AG08395 (cell line): ENCODE measurements around the gene GNG13.

ENCODE experiments used
- DNase-seq: peaks from one replicate; pipeline ENCODE4 v3.0.0; 2012; ENCODE audit warnings: mixed read lengths, low spot score

GNG13 gene

DNA sequence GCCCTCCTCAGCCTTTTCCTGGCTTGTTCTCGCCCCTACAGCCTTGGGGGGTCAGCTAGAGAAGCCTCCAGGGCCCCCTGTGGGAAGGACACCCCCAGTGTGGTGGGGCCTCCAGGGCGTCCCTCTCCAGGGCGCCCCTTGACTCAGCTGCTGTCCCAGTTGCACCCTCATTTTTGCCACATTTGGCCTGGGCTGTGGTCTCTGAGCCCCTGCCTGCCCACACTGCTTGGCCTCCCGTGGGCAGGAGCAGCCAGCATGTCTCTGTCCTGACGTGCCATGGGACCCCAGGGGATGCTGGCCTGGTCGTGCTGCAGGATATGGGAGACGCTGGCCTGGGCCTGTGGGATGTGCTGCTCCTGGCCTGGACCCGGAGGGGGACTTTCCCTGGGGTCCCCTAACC lies 7.1 kb downstream of the GNG13 start:
- DNase-seq = no peak

DNA sequence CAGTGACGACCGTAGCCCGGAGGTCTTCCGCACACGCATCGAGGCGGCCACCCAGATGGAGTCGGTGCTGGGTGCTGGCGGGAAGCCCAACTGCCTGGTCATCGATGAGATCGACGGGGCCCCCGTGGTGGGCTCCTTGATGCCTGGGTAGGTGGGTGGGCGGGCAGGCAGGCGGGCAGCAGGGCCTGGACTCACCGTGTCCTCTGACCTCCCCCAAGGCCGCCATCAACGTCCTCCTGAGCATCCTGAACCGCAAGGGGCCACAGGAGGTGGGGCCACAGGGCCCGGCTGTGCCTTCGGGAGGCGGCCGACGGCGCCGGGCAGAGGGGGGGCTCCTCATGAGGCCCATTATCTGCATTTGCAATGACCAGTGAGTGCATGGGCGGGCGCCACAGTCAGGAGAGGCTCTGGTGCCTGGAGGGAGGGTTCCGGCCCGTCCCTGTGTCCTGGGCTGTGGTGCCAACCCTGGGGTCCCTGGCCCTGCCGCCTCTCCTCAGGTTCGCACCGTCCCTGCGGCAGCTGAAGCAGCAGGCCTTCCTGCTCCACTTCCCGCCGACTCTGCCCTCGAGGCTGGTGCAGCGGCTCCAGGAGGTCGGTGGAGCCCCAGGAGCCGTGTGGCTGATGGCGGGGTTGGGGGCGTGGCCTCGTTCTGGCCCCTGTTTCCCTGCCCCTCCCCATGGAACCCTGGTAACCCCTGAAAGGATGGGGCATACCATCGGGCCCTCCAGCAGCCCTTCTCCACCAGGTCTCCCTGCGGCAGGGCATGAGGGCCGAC lies 8.1 kb downstream of the GNG13 start:
- DNase-seq = no peak

DNA sequence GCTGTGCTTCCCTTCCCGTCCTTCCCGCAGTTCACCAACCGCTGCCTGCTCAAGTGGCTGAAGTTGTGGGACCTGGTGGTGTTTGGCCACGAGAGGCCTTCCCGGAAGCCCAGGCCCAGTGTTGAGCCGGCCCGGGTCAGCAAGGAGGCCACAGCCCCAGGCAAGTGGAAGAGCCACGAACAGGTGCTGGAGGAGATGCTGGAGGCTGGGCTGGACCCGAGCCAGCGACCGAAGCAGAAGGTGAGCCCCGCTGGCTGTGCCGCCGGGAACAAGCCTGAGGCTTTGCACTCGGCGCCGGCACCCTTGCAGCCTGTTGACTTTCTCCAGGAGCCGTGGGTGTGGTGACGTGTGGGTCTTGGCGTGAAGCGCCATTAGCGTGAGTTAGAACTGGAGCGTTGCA lies 9.4 kb downstream of the GNG13 start:
- DNase-seq = no peak

DNA sequence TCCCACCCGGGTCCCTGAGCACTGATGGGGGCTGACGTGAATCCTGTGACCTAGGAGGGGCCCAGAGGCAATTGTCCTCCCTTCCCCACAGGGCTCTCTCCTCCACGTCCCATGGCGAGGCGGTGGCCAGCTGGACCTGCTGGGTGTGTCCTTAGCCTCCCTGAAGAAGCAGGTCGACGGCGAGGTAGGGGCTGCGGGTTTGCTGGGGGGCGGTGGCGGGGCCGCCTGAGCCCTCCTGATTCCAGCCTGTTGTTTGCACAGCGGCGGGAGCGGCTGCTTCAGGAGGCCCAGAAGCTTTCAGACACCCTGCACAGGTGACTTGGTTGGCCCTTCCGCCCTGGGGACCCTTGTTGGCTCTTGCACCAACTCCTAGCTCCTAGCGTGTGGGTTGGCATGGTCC lies 10.4 kb downstream of the GNG13 start:
- no peak for DNase-seq

DNA sequence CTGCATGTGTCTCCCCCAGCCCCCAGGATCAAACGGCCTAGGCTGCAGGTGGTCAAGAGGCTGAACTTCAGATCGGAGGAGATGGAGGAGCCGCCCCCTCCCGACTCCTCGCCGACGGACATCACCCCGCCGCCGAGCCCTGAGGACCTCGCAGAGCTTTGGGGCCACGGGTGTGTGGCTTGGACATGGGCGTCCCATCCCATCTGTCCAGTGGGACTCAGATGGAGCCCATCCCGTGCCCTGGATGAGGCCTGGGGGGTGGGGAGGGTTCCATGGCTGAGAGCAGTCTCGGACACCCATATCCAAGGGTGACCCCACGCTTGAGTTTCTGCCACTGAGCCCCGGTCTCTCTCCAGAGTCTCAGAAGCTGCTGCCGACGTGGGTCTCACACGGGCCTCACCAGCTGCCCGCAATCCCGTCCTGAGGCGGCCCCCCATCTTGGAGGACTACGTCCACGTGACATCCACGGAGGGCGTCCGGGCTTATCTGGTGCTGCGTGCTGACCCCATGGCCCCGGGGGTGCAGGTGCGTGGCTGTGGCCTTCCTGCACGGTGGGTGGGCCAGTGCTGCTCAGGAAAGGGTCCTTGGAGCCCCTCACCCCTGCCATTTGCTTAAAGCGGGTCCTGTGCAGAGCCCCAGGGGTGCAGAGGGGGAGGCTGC lies 11.2 kb downstream of the GNG13 start:
- DNase-seq = no peak

DNA sequence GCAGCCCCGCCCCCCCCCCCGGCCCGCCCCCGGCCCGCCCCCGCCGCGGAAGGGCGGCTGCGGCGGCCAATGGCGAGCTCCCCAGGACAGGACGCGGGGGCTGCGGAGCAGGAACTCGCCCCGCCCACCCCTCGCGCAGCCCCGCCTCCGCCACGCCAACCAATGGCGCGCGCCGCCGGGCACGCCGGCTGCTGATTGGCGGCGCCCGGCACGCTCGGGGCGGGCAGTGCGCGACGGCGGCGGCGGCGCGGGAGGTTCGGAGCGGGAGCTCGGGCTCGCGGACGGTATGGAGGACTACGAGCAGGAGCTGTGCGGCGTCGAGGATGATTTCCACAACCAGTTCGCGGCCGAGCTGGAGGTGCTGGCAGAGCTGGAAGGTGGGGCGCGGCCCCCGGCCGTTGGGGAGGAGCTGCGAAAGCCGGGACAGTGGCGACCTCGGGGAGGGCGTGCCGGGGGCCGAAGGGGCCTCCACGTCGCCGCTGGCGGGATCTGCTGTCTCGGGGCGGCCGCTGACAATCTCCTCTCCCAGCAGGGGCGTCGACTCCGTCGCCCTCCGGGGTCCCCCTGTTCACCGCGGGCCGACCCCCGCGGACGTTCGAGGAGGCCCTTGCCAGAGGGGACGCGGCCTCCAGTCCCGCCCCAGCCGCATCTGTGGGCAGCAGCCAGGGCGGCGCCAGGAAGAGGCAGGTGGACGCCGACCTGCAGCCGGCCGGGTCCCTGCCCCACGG lies 12.0 kb downstream of the GNG13 start, which contains the start of gene CHTF18:
Gene CHTF18 (plus strand): TSS at position 222 of the 728 bp plus-strand sequence. CDS start 65 bp downstream, at position 287.
- DNase-seq = peak; percentile 100

DNA sequence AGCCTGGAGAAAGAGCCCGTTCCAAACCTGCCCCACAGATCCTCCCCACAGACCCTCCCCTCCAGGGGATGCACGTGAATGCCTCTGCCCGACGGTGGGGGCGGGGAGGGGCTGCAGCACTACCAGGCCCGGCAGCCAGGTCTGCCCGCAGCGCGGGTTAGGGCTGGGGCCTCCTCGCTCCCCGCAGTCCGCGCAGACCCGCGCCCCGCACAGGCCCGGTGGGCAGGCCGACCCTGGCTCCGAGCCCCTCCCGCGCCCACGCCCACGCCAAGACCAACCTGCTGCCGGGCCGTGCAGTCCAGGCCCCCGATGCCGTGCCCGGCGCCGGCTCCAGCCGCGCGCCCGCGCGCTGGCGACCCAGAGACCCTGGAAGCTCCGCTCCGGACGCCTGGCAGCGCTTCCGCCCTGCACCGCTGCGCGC lies 12.5 kb downstream of the GNG13 start, which contains the start of gene RPUSD1:
Gene RPUSD1 (minus strand): TSS at position 404 of the 421 bp plus-strand sequence. CDS start 644 bp downstream, outside the sequence.
- no peak for DNase-seq

DNA sequence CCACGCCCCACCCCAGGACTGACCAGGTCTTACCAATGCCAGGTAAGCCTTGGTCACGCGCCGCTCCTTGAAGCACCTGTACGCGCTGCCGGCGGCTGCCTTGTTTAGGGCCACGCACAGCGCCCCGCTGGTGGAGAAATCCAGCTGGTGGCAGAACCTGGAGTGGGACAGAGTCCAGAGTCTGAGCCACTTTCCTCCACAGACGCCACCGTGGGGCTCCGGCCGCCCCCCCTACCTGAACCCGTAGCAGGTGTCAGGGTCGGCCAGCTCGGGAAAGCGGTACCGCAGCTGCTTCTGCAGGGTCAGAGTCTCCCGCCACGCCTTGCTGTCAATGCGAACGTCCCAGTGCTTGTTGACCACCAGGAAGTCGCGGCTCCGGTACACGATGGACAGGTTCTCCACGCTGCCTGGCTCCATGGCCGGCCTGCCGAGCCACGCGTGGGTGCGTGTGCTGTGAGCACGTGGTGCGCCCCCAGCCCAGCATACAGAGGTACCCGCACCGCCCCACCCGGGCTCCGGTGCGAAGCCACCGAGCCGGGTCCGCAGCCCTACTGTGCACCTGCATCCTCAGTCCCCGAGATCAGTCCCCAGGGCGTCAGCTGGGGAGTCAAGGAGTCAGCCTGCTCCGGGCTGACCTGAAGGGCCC lies 13.1 kb downstream of the GNG13 start:
- DNase-seq = no peak

DNA sequence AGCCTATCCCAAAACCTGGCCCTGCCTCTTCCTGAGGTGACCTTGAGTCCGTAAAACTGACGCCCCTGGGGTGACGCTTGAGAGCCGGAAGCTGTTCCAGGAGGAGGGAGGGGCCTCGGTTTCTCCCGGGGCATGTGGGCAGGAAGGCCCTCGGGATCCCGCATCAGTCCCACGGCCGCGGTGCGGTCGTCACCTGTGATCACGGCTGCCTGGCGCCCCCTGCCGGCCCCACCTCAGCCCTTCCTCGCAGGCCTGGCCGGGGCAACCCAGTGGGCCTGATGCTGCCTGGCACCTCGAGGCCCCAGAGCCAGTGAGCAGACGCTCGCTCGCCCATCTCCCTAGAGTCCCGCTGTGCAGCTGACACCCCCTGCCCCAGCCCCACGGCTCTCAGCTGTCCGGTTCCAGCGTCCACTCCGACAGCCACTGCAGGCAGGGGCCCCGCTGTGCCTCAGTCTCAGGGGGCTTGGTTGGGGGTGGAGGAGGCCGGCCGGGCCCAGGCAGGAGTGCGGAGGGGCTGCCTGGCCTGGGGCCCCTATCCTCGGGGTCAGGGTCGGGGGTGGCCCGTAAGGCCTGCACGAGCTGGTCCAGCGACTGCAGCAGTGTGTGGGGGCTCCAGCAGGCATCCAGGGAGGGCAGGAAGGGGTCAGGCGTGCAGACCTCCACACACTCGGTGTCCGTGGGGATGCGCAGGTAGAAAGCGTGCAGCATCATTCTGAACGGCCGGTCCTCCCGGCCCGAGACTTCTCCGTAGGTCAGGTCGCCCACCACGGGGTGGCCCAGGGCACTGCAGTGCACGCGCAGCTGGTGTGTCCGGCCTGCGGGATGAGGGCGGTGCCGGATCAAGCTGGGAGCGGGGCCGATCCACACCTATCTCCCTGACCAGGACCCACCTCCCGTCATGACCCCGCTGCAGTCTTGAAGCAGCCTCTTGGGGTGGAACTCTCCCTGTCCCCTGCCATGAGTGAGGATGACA lies 14.7 kb downstream of the GNG13 start:
- peak; percentile 63 for DNase-seq

DNA sequence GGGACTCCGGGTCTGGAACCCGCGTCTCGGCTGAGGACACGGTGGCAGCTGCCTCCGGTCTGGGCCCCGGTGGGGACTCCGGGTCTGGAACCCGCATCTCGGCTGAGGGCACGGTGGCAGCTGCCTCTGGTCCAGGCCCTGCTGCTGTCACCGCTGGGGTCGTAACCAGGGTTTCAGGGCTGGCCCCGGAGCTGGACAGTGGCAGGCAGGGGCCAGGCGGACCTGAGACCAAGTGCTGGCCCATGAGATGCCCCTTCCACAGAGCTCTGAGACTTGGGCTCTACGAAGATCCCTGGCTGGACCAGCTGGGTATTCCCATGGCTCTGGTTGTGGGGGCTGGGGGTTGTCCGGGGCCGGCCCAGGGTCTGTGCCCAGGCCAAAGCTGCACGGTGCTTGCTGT lies 16.1 kb downstream of the GNG13 start:
- DNase-seq = no peak

DNA sequence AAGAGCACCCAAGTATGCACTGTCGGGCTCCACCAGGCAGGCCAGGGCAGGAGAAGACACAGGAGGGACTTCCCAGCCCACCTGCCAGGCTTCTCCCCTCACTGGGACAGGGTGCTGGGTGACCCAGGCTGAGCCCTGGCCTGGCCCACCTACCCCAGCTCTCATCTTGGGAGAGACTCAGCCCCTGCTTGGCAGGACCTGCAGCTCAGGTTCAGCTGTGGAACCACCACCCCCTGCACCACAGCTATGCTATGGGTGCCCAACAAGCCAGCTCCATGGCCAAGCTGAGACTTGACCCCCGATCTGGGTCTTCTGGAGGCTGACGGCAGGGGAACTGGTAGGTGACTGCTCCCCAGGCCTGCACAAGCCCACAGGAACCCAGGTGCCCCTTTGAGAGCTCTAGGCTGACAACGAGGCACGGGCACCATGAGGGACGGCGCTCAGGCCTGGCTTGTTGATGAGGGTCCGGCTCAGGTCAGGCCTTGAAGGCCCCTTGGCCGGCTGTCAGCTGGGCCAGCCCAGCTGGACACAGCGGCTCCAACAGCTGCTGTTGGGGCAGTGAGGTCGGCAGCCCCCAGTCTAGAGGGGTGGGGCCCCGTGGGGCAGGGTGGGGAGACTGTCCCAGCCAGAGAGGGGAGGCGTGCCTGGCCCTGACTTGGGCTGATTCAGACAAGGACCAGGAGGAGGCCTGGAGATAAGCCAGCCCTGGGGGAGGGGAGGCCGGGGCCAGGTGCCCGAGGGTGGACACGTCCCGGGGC lies 17.0 kb downstream of the GNG13 start:
- DNase-seq = no peak

DNA sequence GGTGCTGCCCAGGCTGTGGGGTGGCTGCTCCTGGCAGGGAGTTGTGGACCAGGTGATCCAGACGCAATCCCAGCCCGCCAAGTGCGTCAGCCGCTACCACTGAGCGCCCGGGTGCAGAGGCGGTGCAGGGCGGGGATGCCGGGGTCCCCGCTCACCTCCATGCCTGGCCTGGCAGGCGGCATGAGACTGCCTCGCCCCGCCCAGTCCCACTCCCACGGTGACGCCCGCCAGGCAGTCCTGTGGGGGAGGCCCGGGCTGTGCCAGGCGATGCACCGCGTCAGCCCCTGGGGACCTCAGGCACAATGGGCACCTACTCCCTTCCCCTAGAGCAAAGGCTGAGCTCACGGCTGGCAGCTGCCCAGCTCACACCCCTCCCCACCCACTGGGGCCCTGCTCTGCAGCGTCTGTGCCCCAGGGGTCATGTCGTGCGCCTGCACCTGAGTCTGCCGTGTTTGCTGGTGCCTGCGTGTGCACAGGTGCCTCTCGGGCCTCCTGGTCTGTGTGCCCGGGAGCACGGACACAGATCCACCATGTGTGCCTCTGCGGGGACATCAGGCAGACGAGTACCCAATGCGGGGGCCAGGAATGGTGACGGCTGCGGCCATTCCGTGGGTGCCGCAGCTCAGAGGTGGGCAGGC lies 17.6 kb downstream of the GNG13 start:
- DNase-seq = no peak

DNA sequence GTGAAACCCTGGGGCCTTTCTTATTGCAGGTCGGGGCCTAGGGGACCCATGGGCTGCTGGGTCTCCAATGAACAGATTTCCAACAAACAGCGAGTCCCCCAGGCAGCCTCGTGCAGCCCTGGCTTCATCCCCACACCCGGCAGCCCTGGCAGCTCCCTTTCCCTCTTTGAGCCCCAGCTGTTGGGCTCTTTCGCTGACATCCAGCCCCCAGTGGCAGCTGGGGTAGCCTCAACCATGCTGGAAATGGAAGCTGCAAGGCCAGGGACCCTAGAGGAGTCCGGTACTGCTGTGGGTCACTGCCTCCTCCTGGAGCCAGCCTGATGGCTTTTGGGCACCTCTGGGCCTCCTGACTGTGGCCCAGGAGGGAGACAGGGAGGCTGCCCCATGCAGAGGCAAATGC lies 18.3 kb downstream of the GNG13 start:
- DNase-seq = no peak

DNA sequence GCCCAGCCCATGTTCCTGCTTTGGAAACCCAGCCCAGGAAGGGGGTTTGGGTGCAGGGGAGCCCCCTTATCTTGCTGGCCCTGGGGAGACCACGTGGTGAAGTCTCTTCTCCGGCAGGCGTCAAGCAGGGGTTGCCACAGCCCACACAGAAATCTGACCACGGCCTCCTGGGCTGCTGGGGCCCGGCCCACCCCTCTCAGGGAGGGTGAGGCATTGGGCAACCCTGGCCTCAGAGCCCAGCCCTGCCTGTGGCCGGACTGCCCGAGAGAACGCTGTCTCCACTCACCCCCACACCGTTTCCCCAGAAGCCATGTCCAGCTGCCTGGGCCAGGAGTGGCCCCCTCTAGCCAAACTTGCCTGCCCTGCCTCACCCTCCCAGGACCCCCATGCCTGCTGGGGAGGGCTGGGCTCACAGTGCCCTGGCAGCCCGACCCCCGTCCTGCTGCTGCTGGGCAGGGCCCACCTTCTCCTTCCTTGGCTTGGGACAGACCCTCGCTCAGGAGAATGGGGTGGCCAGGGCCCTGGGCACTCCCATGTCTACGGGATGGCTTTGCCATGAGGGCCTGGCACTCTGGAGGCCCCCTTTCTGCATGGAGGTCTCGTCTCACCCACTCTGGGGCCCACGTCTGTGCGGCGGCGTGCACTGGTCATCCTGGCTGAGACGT lies 19.1 kb downstream of the GNG13 start:
- DNase-seq = no peak

DNA sequence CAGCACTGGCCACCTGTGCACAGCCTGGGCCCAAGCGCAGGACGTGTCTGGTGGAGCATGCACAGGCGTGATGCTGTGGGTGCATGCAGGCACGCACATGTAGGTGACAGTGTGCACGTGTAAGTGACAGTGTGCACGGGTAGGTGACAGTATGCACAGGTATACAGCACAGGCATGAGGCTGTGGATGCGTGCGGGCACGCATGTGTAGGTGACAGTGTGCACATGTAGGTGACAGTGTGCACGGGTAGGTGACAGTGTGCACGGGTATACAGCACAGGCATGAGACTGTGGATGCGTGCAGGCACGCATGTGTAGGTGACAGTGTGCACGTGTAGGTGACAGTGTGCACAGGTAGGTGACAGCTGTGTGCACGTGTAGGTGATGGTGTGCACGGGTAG lies 20.2 kb downstream of the GNG13 start:
- DNase-seq = no peak

DNA sequence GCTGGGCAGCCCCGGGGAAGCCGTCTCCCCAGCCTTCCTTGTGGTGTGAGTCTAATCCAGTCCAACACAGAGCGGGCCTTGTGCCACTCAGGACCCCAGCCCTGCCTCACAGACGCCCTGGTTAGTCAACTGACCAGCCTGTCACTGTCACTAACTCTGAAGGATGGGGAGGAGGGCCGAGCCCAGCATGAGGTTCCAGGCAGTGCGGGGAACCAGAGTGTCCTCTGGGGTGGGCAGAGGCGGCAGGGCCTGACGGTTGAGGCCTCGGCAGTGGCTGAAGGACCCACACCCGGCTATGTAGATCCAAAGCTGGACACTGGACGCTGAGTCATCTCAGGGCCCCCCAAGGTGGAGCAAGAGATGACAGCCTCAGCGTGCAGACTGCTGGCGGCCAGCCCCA lies 21.0 kb downstream of the GNG13 start:
- no peak for DNase-seq

DNA sequence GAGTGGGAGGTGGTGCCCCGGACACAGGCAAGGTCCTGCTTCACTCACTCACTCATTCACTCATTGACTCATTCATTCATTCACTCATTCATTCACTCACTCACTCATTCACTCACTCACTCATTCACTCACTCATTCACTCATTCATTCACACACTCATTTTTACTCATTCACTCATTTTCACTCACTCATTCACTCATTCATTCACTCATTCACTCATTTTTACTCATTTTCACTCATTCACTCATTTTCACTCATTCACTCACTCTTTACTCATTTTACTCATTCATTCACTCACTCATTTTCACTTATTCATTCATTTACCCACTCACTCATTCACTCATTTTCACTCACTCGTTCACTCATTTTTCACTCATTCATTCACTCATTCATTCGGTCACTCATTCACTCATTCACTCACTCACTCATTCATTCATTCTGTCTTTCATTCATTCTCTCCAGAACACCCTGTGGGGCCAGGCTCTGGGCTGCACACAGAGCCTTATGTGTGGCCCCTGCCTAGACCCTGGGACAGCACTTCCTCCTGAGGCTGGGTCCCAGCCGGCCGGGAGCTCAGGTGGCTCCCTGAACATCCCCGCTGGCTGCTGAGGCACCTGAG lies 21.5 kb downstream of the GNG13 start:
- no peak for DNase-seq

DNA sequence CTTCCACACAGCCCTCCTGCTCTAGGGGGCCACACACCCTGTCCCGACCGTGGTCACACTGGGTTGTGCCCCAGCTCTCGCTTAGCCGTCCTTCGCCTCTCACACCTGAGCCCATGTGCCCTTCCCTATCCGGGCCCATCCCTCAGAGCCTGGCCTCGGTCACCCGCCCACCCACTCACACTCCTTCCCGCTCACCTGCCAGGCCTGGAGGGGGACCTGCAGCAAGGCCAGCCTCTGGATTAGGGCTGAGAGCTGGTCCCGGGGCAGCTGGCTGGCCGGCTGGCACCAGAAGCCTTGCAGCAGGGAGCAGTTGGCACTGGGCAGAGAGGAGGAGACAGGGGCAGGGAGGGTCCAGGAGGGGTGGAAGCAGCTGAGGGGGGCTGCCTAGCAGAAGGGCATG lies 22.1 kb downstream of the GNG13 start:
- no peak for DNase-seq

DNA sequence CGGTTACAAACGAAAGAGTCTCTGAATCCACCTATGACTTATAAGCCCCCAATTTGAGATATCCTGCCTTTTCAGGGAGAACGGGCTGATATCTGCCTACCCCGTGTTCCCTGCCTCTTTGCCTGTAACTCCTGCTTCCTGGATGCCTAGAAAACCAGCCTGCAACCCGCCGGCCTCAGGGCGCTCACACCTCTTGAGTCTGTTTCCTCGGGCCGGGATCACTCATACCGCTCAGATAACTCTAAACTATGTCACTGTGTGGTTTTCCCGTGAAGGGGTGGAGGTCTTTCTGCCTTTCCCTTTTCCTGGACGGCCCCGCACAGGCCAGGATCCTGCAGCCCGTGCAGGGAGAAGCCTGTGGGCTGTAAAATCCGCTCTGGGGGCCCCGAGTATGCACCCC lies 22.7 kb downstream of the GNG13 start:
- DNase-seq = no peak
